OCI-LY7 (cell line): ENCODE data around the gene TMEM80. TPM values are rescaled to one million over a fixed set of nuclear protein-coding genes. Genes with fewer than 3 reads are reported as not detected.

ENCODE experiments used
- BruUV-seq: library from RNA; stranded (reverse); fragments of 400-500 nt; replicated peaks from 2 replicates; lab custom pipeline; 2021; lab: Mats Ljungman, UMichigan
- CTCF ChIA-PET: fragments of 300-600 bp; sonication (Branson Sonifier 250); formaldehyde crosslinking; loops from one replicate; lab custom pipeline; 2022; ENCODE audit warnings: antibody characterized with exemption; ENCODE audit not compliant: unreplicated experiment; lab: Charles Lee
- POLR2A ChIA-PET: fragments of 300-600 bp; sonication (Branson Sonifier 250); formaldehyde crosslinking; loops from one replicate; lab custom pipeline; 2022; ENCODE audit warnings: antibody characterized with exemption; lab: Charles Lee
- DNase-seq: peaks from one replicate; pipeline ENCODE4 v3.0.0-alpha.2; 2015; ENCODE audit warnings: low spot score
- H2AFZ ChIP-seq: fragments of 200-600 bp; sonication (generic), shearing (Covaris generic); 2 replicates; pipeline ENCODE4 v1.6.1; 2014; ENCODE audit warnings: mild to moderate bottlenecking, antibody characterized with exemption, low read length, moderate library complexity
- H3K27ac ChIP-seq: fragments of 200-600 bp; sonication (generic); 2 replicates; pipeline ENCODE4 v1.5.1; 2014; ENCODE audit warnings: mixed run types, low read depth, mild to moderate bottlenecking, moderate library complexity, low read length, inconsistent platforms; ENCODE audit not compliant: poor library complexity, severe bottlenecking
- H3K36me3 ChIP-seq: fragments of 200-600 bp; sonication (generic); 2 replicates; pipeline ENCODE4 v1.6.1; 2014; ENCODE audit warnings: mild to moderate bottlenecking, antibody characterized with exemption, low read length, moderate library complexity, mixed read lengths; ENCODE audit not compliant: insufficient read depth
- H3K4me1 ChIP-seq: fragments of 200-600 bp; sonication (generic); 2 replicates; pipeline ENCODE4 v1.5.1; 2014; ENCODE audit warnings: mild to moderate bottlenecking, low read length; ENCODE audit not compliant: insufficient read depth, poor library complexity, severe bottlenecking
- H3K4me2 ChIP-seq: fragments of 200-600 bp; sonication (generic); 2 replicates; pipeline ENCODE4 v1.6.1; 2014; ENCODE audit warnings: mild to moderate bottlenecking, low read length
- H3K4me3 ChIP-seq: fragments of 200-600 bp; sonication (generic); 2 replicates; pipeline ENCODE4 v1.5.1; 2014; ENCODE audit warnings: mild to moderate bottlenecking, low read depth, low read length; ENCODE audit not compliant: poor library complexity, severe bottlenecking
- H3K79me2 ChIP-seq: fragments of 200-600 bp; sonication (generic); 2 replicates; pipeline ENCODE4 v1.6.1; 2016; ENCODE audit warnings: low read depth, mild to moderate bottlenecking, low read length, moderate library complexity, mixed read lengths; ENCODE audit not compliant: insufficient read depth
- H3K9me2 ChIP-seq: fragments of 200-600 bp; sonication (generic); 2 replicates; pipeline ENCODE4 v1.6.1; 2016; ENCODE audit warnings: mild to moderate bottlenecking, low read length, mixed read lengths; ENCODE audit not compliant: insufficient read depth
- H3K9me3 ChIP-seq: fragments of 200-600 bp; sonication (generic); 2 replicates; pipeline ENCODE4 v1.6.1; 2014; ENCODE audit warnings: mild to moderate bottlenecking, mixed run types, low read length, mixed read lengths
- H4K20me1 ChIP-seq: fragments of 200-600 bp; sonication (generic); 2 replicates; pipeline ENCODE4 v1.6.1; 2014; ENCODE audit warnings: mild to moderate bottlenecking, antibody characterized with exemption, low read length, moderate library complexity, mixed read lengths; ENCODE audit not compliant: insufficient read depth
- CTCF ChIP-seq: fragments of 200-600 bp; sonication (generic); conservative IDR thresholded peaks from 2 replicates; pipeline ENCODE4 v1.5.1; 2014; ENCODE audit warnings: mild to moderate bottlenecking, antibody characterized with exemption, low read length, moderate library complexity, mixed read lengths
- EZH2phosphoT487 ChIP-seq: fragments of 200-600 bp; sonication (generic); IDR thresholded peaks from 2 replicates; pipeline ENCODE4 v1.6.1; 2018; ENCODE audit warnings: low read depth, borderline replicate concordance, mild to moderate bottlenecking, mixed run types, antibody characterized with exemption, low read length, moderate library complexity, mixed read lengths
- intact Hi-C: fragments of 100-400 bp; cut with micrococcal nuclease; formaldehyde crosslinking; loops from one replicate; pipeline ENCODE4 v1.10.0; 2022; ENCODE audit not compliant: unreplicated experiment
- total RNA-seq, 2 experiments: library from RNA; depleted of rRNA in 1 of 2; stranded (reverse); fragments of >200 nt in 1 of 2; shearing (Covaris generic) in 1 of 2; gene quantifications; 2 replicates each; pipeline ENCODE4 v1.2.3, GENCODE V29; 2014 to 2022

Gene TMEM80
- total RNA-seq, 2 experiments from 2014 or later = 52.7 to 52.8 TPM

GRCh38 chr11:704781-705645 is 9.4 kb downstream of the TMEM80 start:
- Histone ChIP-seq H4K20me1 (no peaks in the 10 kb centered on the region), H3K9me3 (no peaks in the 10 kb centered on the region), H3K79me2 (no peaks in the 10 kb centered on the region), H2AFZ (no peak overlapping the region), H3K9me2 (no peaks in the 10 kb centered on the region), H3K27ac (no peak overlapping the region), H3K4me2 (no peak overlapping the region), H3K4me1 (no peaks in the 10 kb centered on the region), H3K4me3 (no peak overlapping the region), H3K36me3 (peaks cover 3% of the 10 kb centered on the region; the same call in 1 of the 2 replicates)
- ChIA-PET CTCF (no interaction called here), POLR2A (interaction anchor here (0.6 kb wide), 1 partner anchor 39 kb away, joined by 4 read pairs; no protein-coding TSS in a partner anchor)
- no peak for TF ChIP-seq EZH2phosphoT487
- TF ChIP-seq CTCF = no peak
- intact Hi-C loops = no loop called here
- DNase-seq = no peak
- BruUV-seq = no TSS peak

- Histone ChIP-seq H3K4me2 (no peak within 1 kb of the TSS), H3K4me1 (no peaks in the 10 kb centered on the region), H3K9me2 (no peaks in the 10 kb centered on the region), H3K4me3 (no peak within 1 kb of the TSS), H3K79me2 (no peaks in the 10 kb centered on the region), H2AFZ (no peak within 1 kb of the TSS), H3K27ac (no peak within 1 kb of the TSS), H3K9me3 (no peaks in the 10 kb centered on the region), H4K20me1 (no peaks in the 10 kb centered on the region), H3K36me3 (peaks cover 3% of the 10 kb centered on the region; the same call in 1 of the 2 replicates)
- BruUV-seq = no TSS peak
- POLR2A ChIA-PET = no interaction called here
- DNase-seq = no peak
- no peak for TF ChIP-seq CTCF
- no peak for TF ChIP-seq EZH2phosphoT487
- intact Hi-C loops = no loop called here
- CTCF ChIA-PET = no interaction called here
Measured at GRCh38 chr11:705646-706438, 10.2 kb downstream of the TMEM80 start, which contains the start of gene EPS8L2. Gene EPS8L2, plus strand, starts transcription at chr11:706231. Its CDS starts 3,177 bp downstream, at chr11:709408.
